HG03457 (cell line): ENCODE measurements around the gene TRIM31.

Experiments
- ATAC-seq: cut with Tn5 transposase; IDR thresholded peaks from one replicate; pipeline ENCODE4 v1.9.1; 2021; ENCODE audit warnings: moderate number of reproducible peaks; ENCODE audit not compliant: unreplicated experiment

The TRIM31 gene

DNA sequence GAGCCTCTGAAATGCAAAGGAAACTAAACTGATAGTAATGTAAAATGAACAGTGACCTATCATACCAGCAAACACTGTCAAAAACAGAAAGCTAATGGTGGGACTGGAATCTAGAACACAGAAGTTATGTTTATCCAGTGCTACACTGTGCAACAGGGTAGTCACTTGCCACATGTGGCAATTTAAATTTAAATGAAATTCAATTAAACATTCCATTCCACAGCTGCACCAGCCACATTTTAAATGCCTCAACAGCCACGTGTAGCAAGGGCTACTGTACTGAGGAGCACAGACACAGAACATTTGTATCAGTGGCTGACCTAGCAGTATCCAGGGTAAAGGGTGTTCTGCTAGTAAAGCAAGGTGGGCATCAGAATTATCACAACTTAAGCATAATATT, 57.4 kb downstream of the TRIM31 start:
- no peak for ATAC-seq

DNA sequence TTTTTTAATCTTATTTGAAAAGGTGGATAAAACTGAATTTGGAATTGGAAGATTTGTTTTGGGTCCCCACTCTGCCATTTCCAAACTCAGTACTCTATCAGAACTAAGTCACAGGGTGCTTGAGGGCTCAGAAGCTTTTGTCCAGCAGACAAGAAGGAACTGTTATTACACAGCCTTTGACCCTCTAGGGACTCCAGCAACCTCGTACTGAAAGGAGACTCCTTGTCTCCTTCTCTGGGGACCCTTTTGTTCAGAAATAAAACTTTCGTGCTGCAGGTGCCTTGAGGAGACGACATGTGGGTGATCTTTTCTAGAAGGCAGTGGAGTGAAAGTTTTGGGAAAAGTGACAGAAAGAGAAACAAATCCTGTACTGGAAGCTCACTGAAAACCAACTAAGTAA, 59.2 kb downstream of the TRIM31 start:
- no peak for ATAC-seq
